ENCODE data around the gene GPX4.

- no peak for TF ChIP-seq CTCF (IDR thresholded peaks at IDR 0.05 in 4 of 5, conservative IDR thresholded peaks at IDR 0.05 in 1 of 5)
- TF ChIP-seq POLR2A (IDR thresholded peaks at IDR 0.05), result no peak
These were observed 7.2 kb downstream of the GPX4 start for GRCh38 chr19:1110809-1111640.
